SK-N-MC (cell line): ENCODE data around the gene GOSR2.

ENCODE experiments used
- EZH2 ChIP-seq: fragments of 200-600 bp; sonication (generic); IDR thresholded peaks from one replicate; pipeline ENCODE4 v1.6.1; 2017; ENCODE audit warnings: antibody characterized with exemption
- FOXP2 ChIP-seq: optimal IDR thresholded peaks from 2 replicates; pipeline ENCODE3; 2011; ENCODE audit warnings: mild to moderate bottlenecking, moderate library complexity; ENCODE audit not compliant: insufficient read depth; ENCODE audit errors: extremely low read length, control extremely low read depth
- POLR2AphosphoS5 ChIP-seq: IDR thresholded peaks from 2 replicates; pipeline ENCODE4 v1.6.1; 2012; ENCODE audit warnings: mild to moderate bottlenecking, low read depth, low read length, borderline replicate concordance

DNA sequence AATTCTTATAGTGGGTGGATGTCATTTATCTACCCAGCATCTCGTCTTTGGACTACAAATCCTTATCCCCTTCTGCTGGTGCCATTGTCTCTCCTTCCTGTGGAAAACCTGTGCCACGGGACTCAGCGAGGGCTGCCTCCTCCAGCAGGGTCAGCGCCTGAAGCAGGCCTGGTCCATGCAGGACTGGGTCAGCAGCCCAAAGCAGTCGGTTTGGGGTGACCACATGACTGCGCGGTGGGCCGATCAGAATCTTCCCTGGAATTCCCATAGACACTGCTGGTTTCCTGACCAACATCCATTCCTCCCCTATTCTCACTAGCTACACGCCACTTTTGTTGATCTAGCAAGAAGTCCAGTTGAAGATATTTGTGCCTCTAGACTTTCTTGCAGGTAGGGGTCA is 29.2 kb downstream of the GOSR2 start:
- TF ChIP-seq EZH2 (no peak), POLR2AphosphoS5 (no peak), FOXP2 (no peak)
